IPS-15b (cell line): ENCODE results near the gene KCNJ2.
A peak's percentile ranks its signal among the peaks of the same experiment; 100 is the strongest.

Experiments
- H3K27me3 ChIP-seq: one replicate; pipeline ENCODE4 v1.6.1; 2013; ENCODE audit warnings: low read length; ENCODE audit not compliant: control insufficient read depth, insufficient read depth
- H3K36me3 ChIP-seq: one replicate; pipeline ENCODE4 v1.6.1; 2013; ENCODE audit warnings: low read length; ENCODE audit not compliant: control insufficient read depth, insufficient read depth
- H3K4me1 ChIP-seq: one replicate; pipeline ENCODE4 v1.6.1; 2013; ENCODE audit warnings: mild to moderate bottlenecking, low read length; ENCODE audit not compliant: control insufficient read depth, insufficient read depth
- H3K4me3 ChIP-seq: one replicate; pipeline ENCODE4 v1.5.1; 2013; ENCODE audit warnings: low read depth, low read length
- H3K9ac ChIP-seq: one replicate; pipeline ENCODE4 v1.6.1; 2013; ENCODE audit warnings: low read depth, mild to moderate bottlenecking, low read length
- H3K9me3 ChIP-seq: one replicate; pipeline ENCODE4 v1.6.1; 2013; ENCODE audit warnings: mild to moderate bottlenecking, low read length; ENCODE audit not compliant: control insufficient read depth, insufficient read depth

Gene KCNJ2

DNA sequence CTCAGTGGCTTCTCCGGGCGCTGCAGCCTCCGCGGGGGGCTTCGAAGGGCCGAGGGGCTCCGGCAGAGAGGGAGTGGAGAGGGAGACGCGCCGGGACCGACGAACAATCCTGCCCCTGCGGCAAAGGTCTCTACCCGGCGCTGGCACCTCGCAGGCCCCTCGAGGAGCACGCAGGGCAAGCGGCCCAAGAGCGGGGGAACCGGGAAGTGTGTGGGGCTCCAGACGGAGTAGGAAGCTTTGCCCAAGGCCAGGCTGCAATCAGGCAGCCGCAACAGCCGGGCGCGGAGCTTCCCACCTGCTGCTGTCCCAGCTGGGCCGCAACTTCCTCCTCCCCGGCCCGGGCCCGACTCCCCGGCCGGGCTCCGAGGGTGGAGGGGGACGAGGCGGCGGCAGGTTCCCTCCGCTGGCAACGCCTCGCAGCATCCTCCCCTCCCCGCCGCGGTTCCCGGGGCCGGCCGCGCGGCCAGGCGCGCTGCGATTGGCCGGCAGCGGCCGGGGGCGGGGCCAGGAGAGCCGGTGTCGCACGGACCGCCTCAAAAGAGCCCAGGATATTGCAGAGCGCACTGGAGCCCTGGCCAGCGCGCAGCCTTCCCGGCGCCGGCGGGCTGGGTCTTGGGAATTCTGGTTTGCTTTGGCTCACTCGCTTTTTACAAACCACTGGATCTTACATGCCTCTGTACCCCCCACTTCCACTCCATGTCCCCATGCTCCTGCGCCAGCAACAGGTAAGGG lies at the start of gene KCNJ2:
Gene KCNJ2, plus strand, starts transcription at position 556 of the 732 bp plus-strand sequence. CDS start 5,508 bp downstream, outside the sequence.
- Histone ChIP-seq H3K4me1 (peaks cover 6% of the 10 kb centered on the region), H3K4me3 (peak within 1 kb of the TSS; percentile 76), H3K9me3 (no peaks in the 10 kb centered on the region), H3K36me3 (no peaks in the 10 kb centered on the region), H3K9ac (peak within 1 kb of the TSS; percentile 5), H3K27me3 (peaks cover 36% of the 10 kb centered on the region)

DNA sequence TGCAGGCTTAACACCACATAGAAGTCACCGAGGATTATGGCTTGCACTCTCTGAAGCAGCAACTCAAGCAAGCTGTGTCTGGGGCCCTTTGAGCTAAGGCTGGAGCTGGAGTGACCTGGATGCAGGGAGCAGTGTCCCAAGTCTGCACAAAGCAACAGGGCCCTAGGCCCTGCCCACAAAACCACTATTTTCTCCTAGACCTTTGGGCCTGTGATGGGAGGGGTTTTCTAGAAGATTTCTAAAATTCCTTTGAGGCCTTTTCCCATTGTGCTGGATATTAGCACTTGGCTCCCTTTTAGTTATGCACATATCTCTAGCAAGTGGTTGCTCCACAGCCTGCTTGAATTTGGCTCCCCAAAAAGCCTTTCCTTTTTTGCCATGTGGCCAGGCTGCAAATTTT lies 49.8 kb upstream of the KCNJ2 start:
- Histone ChIP-seq H3K9me3 (no peaks in the 10 kb centered on the region), H3K4me3 (no peak overlapping the region), H3K36me3 (peaks cover 3% of the 10 kb centered on the region), H3K27me3 (no peaks in the 10 kb centered on the region), H3K9ac (no peak overlapping the region), H3K4me1 (no peaks in the 10 kb centered on the region)

DNA sequence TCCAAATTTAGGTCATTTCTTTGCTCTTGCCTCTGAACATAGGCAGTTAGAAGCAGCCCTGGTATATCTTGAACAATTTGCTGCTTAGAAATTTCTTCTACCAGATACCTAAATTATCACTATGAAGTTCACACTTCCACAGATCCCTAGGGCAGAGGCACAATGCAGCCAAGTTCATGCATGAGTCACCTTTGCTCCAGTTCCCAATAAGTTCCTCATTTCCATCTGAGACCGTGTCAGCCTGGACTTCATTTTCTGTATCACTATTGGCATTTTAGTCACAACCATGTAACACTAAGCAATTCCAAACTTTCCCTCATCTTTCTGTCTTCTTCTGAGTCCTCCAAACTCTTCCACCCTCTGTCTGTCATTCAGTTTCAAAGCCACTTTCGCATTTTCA lies 49.3 kb upstream of the KCNJ2 start:
- H3K9ac ChIP-seq, result no peak overlapping the region
- H3K27me3 ChIP-seq, result no peaks in the 10 kb centered on the region
- peaks cover 3% of the 10 kb centered on the region for H3K36me3 ChIP-seq
- no peak overlapping the region for H3K4me3 ChIP-seq
- no peaks in the 10 kb centered on the region for H3K4me1 ChIP-seq
- no peaks in the 10 kb centered on the region for H3K9me3 ChIP-seq

DNA sequence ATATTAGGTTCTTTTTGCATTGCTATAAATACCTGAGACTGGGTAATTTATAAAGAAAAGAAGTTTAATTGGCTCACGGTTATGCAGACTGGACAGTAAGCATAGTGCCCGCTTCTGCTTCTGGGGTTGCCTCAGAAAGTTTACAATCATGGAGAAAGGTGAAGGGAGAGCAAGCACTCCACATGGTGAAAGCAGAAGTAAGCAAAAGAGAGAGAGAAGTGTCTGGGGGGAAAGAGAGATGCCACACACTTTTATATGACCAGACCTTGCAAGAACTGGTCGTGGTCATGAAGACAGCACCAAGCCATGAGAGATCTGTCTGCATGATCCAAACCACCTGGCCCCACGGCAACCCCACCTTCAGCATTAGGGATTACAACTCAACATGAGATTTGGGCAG lies 48.9 kb upstream of the KCNJ2 start:
- H3K36me3 ChIP-seq, result peaks cover 3% of the 10 kb centered on the region
- H3K9me3 ChIP-seq, result no peaks in the 10 kb centered on the region
- no peak overlapping the region for H3K9ac ChIP-seq
- no peaks in the 10 kb centered on the region for H3K4me1 ChIP-seq
- no peak overlapping the region for H3K4me3 ChIP-seq
- H3K27me3 ChIP-seq, result no peaks in the 10 kb centered on the region

DNA sequence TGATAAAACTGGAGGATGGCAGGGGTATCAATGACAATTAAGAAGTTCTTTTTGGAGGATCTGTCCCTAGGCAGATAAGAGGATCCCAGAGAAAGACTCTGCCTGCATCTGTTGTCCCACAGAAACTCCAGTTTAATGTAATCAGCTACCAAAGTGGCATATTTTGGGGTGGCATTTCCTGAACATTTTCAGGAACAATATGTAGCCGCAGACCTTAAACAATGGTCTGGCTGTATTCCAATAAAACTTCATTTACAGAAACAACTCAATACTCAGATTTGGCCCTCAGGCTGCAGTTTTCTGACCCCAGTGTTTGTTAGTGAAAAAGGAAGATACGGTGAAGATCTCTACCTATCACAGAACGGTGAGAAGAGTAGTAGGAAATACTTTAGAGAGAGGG lies 48.2 kb upstream of the KCNJ2 start:
- Histone ChIP-seq H3K27me3 (no peaks in the 10 kb centered on the region), H3K36me3 (peaks cover 3% of the 10 kb centered on the region), H3K4me1 (no peaks in the 10 kb centered on the region), H3K9ac (no peak overlapping the region), H3K4me3 (no peak overlapping the region), H3K9me3 (no peaks in the 10 kb centered on the region)

DNA sequence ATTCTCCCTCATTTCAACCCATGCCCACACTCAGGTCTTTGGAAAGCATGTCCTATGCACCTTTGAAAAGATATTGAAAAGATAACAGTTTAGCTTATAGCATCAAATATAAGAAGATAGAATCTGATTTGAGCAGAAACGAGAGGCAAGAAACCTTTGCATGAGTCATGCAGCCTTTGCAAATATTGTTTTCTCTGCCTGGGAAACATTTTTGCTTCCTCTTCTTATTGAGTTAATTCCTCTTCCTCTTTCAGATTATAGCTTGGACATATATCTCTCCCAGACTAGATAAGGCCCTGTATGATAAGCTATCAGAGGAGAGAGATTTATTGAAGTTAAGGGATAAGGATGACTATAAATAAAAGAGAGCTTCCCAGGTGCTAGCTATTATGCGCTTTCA lies 46.1 kb upstream of the KCNJ2 start:
- H3K4me1 ChIP-seq, result no peaks in the 10 kb centered on the region

DNA sequence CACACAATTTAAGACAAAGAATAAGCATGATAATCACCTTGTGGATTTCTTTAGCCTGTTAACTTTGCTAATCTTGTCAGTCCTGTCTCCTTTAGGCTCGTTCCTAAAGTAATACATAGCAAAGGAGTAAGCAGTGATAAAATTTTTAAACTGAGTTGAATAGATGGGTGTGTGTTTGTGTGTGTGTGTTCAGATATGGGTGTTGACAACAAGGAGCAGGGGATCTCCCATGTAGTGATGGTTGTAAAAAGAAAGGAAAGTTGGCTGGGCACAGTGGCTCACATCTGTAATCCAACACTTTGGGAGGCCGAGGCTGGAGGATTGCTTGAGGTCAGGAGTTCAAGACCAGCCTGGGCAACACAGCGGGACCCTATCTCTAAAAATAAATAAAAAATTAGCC lies 44.6 kb upstream of the KCNJ2 start:
- H3K9me3 ChIP-seq, result no peaks in the 10 kb centered on the region
- H3K27me3 ChIP-seq, result no peaks in the 10 kb centered on the region
- H3K4me1 ChIP-seq, result no peaks in the 10 kb centered on the region
- H3K9ac ChIP-seq, result no peak overlapping the region
- no peaks in the 10 kb centered on the region for H3K36me3 ChIP-seq
- H3K4me3 ChIP-seq, result no peak overlapping the region

More for the DNA sequence above, 46.1 kb upstream of the KCNJ2 start:
- H3K9me3 ChIP-seq, result no peaks in the 10 kb centered on the region
- no peaks in the 10 kb centered on the region for H3K27me3 ChIP-seq
- no peak overlapping the region for H3K9ac ChIP-seq
- H3K4me3 ChIP-seq, result no peak overlapping the region
- H3K36me3 ChIP-seq, result peaks cover 3% of the 10 kb centered on the region

DNA sequence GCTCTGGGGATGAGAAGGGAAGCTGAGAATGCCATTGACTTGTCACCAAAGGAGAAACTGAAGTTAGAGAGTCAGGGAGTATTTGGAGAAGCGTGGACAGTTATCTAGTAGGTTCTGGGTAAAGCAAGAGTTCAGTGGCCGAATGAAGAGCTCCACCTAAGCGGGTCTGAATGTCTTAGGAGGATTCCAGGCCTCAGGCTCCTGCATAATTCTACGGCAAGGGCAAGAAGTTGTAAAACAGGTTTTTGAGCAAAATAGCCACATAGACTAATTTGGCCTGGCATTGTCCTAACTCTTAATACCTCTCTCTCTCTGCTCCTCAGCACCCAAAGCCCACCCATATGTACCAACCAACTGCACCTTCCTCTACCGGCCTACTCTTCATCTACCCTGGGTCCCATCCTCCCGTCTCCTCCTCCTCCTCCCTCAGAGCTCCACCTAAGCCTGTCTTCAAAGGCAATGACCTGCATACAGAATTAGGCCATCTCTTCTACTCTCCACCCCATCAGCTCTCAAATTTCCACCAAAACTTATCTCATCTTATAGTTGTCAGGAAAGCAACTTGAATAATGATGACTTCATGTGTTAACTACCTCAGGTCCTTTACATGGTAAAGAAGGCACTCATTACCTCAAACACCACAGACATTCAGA lies 42.0 kb upstream of the KCNJ2 start:
- no peak overlapping the region for H3K9ac ChIP-seq
- no peaks in the 10 kb centered on the region for H3K27me3 ChIP-seq

DNA sequence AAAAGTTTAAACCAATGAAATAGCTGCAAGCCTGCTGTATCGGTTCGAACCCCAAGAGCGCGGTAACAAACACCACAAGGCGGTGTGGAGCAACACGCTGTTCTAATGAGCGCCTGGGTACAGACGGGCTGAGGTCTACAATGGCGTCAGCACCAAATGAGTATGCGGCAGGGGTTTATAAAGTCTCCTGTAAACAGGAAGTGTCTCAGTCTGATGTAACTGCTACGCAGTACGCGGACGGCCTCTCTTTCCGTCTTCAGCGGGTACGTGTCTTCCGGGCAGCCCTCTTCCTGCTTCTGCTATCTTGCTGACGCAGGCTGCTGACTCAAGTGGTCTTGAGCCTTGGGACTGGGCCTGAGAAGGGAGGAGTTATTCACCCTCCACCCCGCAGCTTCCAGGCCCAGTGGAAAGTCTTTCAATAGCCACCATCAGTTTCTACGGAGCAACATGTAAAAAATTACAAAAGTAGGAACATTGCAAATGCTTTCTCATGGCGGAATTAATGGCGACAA lies 40.5 kb upstream of the KCNJ2 start:
- Histone ChIP-seq H3K4me3 (no peak overlapping the region), H3K9me3 (no peaks in the 10 kb centered on the region), H3K9ac (no peak overlapping the region), H3K27me3 (no peaks in the 10 kb centered on the region), H3K36me3 (no peaks in the 10 kb centered on the region), H3K4me1 (no peaks in the 10 kb centered on the region)

More for the DNA sequence above, 42.0 kb upstream of the KCNJ2 start:
- Histone ChIP-seq H3K36me3 (no peaks in the 10 kb centered on the region), H3K9me3 (no peaks in the 10 kb centered on the region), H3K4me1 (no peaks in the 10 kb centered on the region), H3K4me3 (no peak overlapping the region)

DNA sequence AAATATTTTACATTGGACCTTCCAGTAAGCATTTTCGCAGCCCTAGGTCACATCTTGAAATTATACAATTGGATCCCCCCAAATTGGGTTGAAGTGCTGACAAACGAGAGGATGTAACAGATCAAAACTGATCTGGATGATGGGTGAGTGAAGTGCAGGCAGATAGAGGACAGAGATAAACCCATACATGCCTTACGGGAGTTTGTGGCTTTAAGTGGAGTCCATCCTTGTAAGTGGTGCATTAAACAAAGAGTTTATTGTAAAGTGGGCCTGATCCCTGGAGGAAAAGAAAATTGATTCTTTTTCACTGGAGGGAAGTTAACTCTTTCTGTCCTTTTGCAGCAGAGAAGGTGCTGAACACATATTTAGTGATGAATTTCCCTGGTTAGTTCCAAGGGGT lies 39.0 kb upstream of the KCNJ2 start:
- no peak overlapping the region for H3K4me3 ChIP-seq
- no peak overlapping the region for H3K9ac ChIP-seq
- no peaks in the 10 kb centered on the region for H3K27me3 ChIP-seq
- H3K4me1 ChIP-seq, result no peaks in the 10 kb centered on the region
- H3K9me3 ChIP-seq, result no peaks in the 10 kb centered on the region
- H3K36me3 ChIP-seq, result no peaks in the 10 kb centered on the region

DNA sequence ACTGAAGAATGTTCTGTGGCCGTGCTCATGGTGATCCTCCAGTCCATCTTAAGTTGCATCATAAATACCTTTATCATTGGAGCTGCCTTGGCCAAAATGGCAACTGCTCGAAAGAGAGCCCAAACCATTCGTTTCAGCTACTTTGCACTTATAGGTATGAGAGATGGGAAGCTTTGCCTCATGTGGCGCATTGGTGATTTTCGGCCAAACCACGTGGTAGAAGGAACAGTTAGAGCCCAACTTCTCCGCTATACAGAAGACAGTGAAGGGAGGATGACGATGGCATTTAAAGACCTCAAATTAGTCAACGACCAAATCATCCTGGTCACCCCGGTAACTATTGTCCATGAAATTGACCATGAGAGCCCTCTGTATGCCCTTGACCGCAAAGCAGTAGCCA lies 36.8 kb upstream of the KCNJ2 start:
- Histone ChIP-seq H3K9me3 (no peaks in the 10 kb centered on the region), H3K4me1 (peaks cover under 1% of the 10 kb centered on the region), H3K36me3 (no peaks in the 10 kb centered on the region), H3K4me3 (no peak overlapping the region), H3K27me3 (no peaks in the 10 kb centered on the region), H3K9ac (no peak overlapping the region)

DNA sequence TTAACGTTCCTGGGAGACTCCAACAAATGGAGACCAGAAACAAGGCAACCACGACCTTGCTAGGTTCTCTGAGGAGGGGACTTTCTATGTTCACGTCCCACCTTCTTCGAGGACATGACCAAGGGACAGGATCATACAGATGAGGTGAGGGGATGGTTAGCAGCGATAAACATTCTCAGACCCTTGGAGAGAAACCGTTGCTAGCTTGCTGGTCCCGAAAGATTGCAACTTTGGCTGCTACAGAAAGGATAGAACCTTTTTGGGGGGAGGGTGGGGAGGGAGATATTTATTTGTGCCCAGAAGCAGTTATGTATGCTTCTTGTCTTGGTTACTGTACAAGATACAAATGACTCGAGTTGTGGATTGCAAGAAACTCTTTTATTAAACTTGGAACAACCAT lies 35.3 kb upstream of the KCNJ2 start:
- Histone ChIP-seq H3K4me3 (no peak overlapping the region), H3K27me3 (no peaks in the 10 kb centered on the region), H3K9me3 (no peaks in the 10 kb centered on the region), H3K4me1 (peaks cover 5% of the 10 kb centered on the region), H3K9ac (no peak overlapping the region), H3K36me3 (no peaks in the 10 kb centered on the region)
